KOPT-K1 (cell line): ENCODE results near the gene GNG12.
"Not testable (repeated sequence)": the region's sequence is repeated elsewhere in the genome, so short reads cannot be mapped to it uniquely, and the experiment has no call there.

Source experiments
- H3K27ac ChIP-seq: fragments of 200-600 bp; sonication (generic); 2 replicates; pipeline ENCODE4 v1.5.1; 2016; ENCODE audit warnings: antibody characterized with exemption, mild to moderate bottlenecking, low read depth, low read length; ENCODE audit not compliant: poor library complexity, severe bottlenecking
- H3K36me3 ChIP-seq: fragments of 200-600 bp; sonication (generic); 2 replicates; pipeline ENCODE4 v1.5.1; 2017; ENCODE audit warnings: antibody characterized with exemption, mild to moderate bottlenecking, low read length, moderate library complexity; ENCODE audit not compliant: insufficient read depth
- H3K9me3 ChIP-seq: fragments of 200-600 bp; sonication (generic); 2 replicates; pipeline ENCODE4 v1.5.1; 2017; ENCODE audit warnings: antibody characterized with exemption, low read length, mild to moderate bottlenecking; ENCODE audit not compliant: insufficient read depth, poor library complexity, severe bottlenecking

GNG12 gene

GRCh38 chr1:67664048-67664447 lies 169.2 kb downstream of the GNG12 start:
- H3K27ac ChIP-seq: no peak overlapping the region
- no peaks in the 10 kb centered on the region for H3K36me3 ChIP-seq
- no peaks in the 10 kb centered on the region for H3K9me3 ChIP-seq

- Histone ChIP-seq H3K36me3 (no peaks in the 10 kb centered on the region), H3K27ac (no peak overlapping the region), H3K9me3 (no peaks in the 10 kb centered on the region)
Observed at GRCh38 chr1:67662884-67663283, 170.4 kb downstream of the GNG12 start.

GRCh38 chr1:67659229-67659628 lies 174.0 kb downstream of the GNG12 start:
- Histone ChIP-seq H3K9me3 (no peaks in the 10 kb centered on the region), H3K27ac (no peak overlapping the region), H3K36me3 (no peaks in the 10 kb centered on the region)

GRCh38 chr1:67657152-67657551 lies 176.1 kb downstream of the GNG12 start:
- H3K27ac ChIP-seq, H3K36me3 ChIP-seq, H3K9me3 ChIP-seq: not testable (repeated sequence)

GRCh38 chr1:67655581-67655980 lies 177.7 kb downstream of the GNG12 start:
- no peaks in the 10 kb centered on the region for H3K9me3 ChIP-seq
- H3K36me3 ChIP-seq: no peaks in the 10 kb centered on the region
- H3K27ac ChIP-seq: no peak overlapping the region

GRCh38 chr1:67653304-67653703 lies 180.0 kb downstream of the GNG12 start:
- Histone ChIP-seq H3K27ac (no peak overlapping the region), H3K36me3 (no peaks in the 10 kb centered on the region)

GRCh38 chr1:67652800-67653199 lies 180.5 kb downstream of the GNG12 start:
- no peaks in the 10 kb centered on the region for H3K9me3 ChIP-seq
- H3K36me3 ChIP-seq: no peaks in the 10 kb centered on the region
- no peak overlapping the region for H3K27ac ChIP-seq

More at GRCh38 chr1:67653304-67653703, 180.0 kb downstream of the GNG12 start:
- H3K9me3 ChIP-seq: no peaks in the 10 kb centered on the region
